Karpas-422 (cell line): ENCODE data around the gene ADARB1. TPM values are rescaled to one million over a fixed set of nuclear protein-coding genes. Genes with fewer than 3 reads are reported as not detected.

Experiments used
- DNase-seq: peaks from one replicate; pipeline ENCODE4 v3.0.0-alpha.2; 2015
- H2AFZ ChIP-seq: fragments of 200-600 bp; sonication (generic); 2 replicates; pipeline ENCODE4 v1.6.1; 2014; ENCODE audit warnings: antibody characterized with exemption, low read length, mixed read lengths
- H3K27ac ChIP-seq: fragments of 200-600 bp; sonication (generic); 2 replicates; pipeline ENCODE4 v1.5.1; 2014; ENCODE audit warnings: mild to moderate bottlenecking, low read length, moderate library complexity
- H3K27me3 ChIP-seq: fragments of 200-600 bp; sonication (generic); 2 replicates; pipeline ENCODE4 v1.6.1; 2014; ENCODE audit warnings: low read length, mixed read lengths
- H3K36me3 ChIP-seq: fragments of 200-600 bp; sonication (generic); 2 replicates; pipeline ENCODE4 v1.6.1; 2014; ENCODE audit warnings: low read length, mixed read lengths; ENCODE audit not compliant: insufficient read depth
- H3K4me1 ChIP-seq: fragments of 200-600 bp; sonication (generic); 2 replicates; pipeline ENCODE4 v1.6.1; 2014; ENCODE audit warnings: mild to moderate bottlenecking, low read length, mixed read lengths
- H3K4me2 ChIP-seq: fragments of 200-600 bp; sonication (generic); 2 replicates; pipeline ENCODE4 v1.6.1; 2014; ENCODE audit warnings: low read length, low read depth, mild to moderate bottlenecking; ENCODE audit not compliant: poor library complexity, severe bottlenecking
- H3K4me3 ChIP-seq: fragments of 200-600 bp; sonication (generic); 2 replicates; pipeline ENCODE4 v1.5.1; 2014; ENCODE audit warnings: mild to moderate bottlenecking, antibody characterized with exemption, low read length, mixed read lengths
- H3K79me2 ChIP-seq: fragments of 200-600 bp; sonication (generic); 2 replicates; pipeline ENCODE4 v1.6.1; 2014; ENCODE audit warnings: mild to moderate bottlenecking, low read length, mixed read lengths
- H3K9ac ChIP-seq: fragments of 200-600 bp; sonication (generic); 2 replicates; pipeline ENCODE4 v1.6.0; 2014; ENCODE audit warnings: low read length
- H3K9me2 ChIP-seq: fragments of 200-600 bp; sonication (generic), shearing (Covaris generic); replicated peaks from 2 replicates; pipeline ENCODE4 v1.6.0; 2014; ENCODE audit warnings: mild to moderate bottlenecking, low read length, moderate library complexity; ENCODE audit not compliant: insufficient read depth
- H3K9me3 ChIP-seq: fragments of 300-700, 200-600 bp; sonication (generic); 2 replicates; pipeline ENCODE4 v1.6.1; 2014; ENCODE audit warnings: low read length, mixed read lengths
- H4K20me1 ChIP-seq: fragments of 200-600 bp; sonication (generic); 2 replicates; pipeline ENCODE4 v1.6.1; 2014; ENCODE audit warnings: mild to moderate bottlenecking, antibody characterized with exemption, low read length, low read depth; ENCODE audit not compliant: insufficient read depth
- total RNA-seq: library from RNA; depleted of rRNA; stranded (reverse); fragments of >200 nt; shearing (Covaris generic); gene quantifications from 2 replicates; pipeline ENCODE4 v1.2.3, GENCODE V29; 2014; ENCODE audit warnings: low replicate concordance

ADARB1 gene
- total RNA-seq, 1 experiment from 2014 or later = 2.0 TPM

- H2AFZ ChIP-seq = no peak overlapping the region
- H3K4me2 ChIP-seq = no peak overlapping the region
- H3K9ac ChIP-seq = no peak overlapping the region
- no peaks in the 10 kb centered on the region for H3K27me3 ChIP-seq
- no peaks in the 10 kb centered on the region for H3K9me3 ChIP-seq
- no peak overlapping the region for H3K4me3 ChIP-seq
- peaks cover 8% of the 10 kb centered on the region; the same call in 1 of the 2 replicates for H4K20me1 ChIP-seq
- no peak overlapping the region for H3K27ac ChIP-seq
- peaks cover 12% of the 10 kb centered on the region for H3K4me1 ChIP-seq
- no peaks in the 10 kb centered on the region for H3K9me2 ChIP-seq
- H3K79me2 ChIP-seq = no peaks in the 10 kb centered on the region
- DNase-seq = no peak
- no peaks in the 10 kb centered on the region for H3K36me3 ChIP-seq
Observed at GRCh38 chr21:45087022-45087823, 12.8 kb downstream of the ADARB1 start.

GRCh38 chr21:45088116-45088515 lies 13.7 kb downstream of the ADARB1 start:
- DNase-seq = no peak
- H3K27ac ChIP-seq = no peak overlapping the region
- peaks cover 8% of the 10 kb centered on the region; the same call in 1 of the 2 replicates for H4K20me1 ChIP-seq
- H3K9me2 ChIP-seq = no peaks in the 10 kb centered on the region
- H3K36me3 ChIP-seq = no peaks in the 10 kb centered on the region
- H3K4me1 ChIP-seq = peaks cover 12% of the 10 kb centered on the region
- H2AFZ ChIP-seq = no peak overlapping the region
- no peaks in the 10 kb centered on the region for H3K9me3 ChIP-seq
- no peak overlapping the region for H3K4me2 ChIP-seq
- no peak overlapping the region for H3K4me3 ChIP-seq
- no peak overlapping the region for H3K9ac ChIP-seq
- H3K27me3 ChIP-seq = no peaks in the 10 kb centered on the region
- H3K79me2 ChIP-seq = no peaks in the 10 kb centered on the region

- Histone ChIP-seq H3K9ac (no peak overlapping the region), H4K20me1 (peaks cover 8% of the 10 kb centered on the region; the same call in 1 of the 2 replicates), H3K9me2 (no peaks in the 10 kb centered on the region), H3K4me3 (no peak overlapping the region), H3K36me3 (no peaks in the 10 kb centered on the region), H3K9me3 (no peaks in the 10 kb centered on the region), H3K27me3 (no peaks in the 10 kb centered on the region), H2AFZ (no peak overlapping the region), H3K4me2 (no peak overlapping the region), H3K27ac (no peak overlapping the region), H3K4me1 (peaks cover 12% of the 10 kb centered on the region), H3K79me2 (no peaks in the 10 kb centered on the region)
- no peak for DNase-seq
Observed at GRCh38 chr21:45088729-45089128, 14.3 kb downstream of the ADARB1 start.

- H3K79me2 ChIP-seq = no peaks in the 10 kb centered on the region
Observed at GRCh38 chr21:45089964-45090363, 15.6 kb downstream of the ADARB1 start.

GRCh38 chr21:45090966-45091365 lies 16.6 kb downstream of the ADARB1 start:
- H3K4me3 ChIP-seq = no peak overlapping the region
- peaks cover 12% of the 10 kb centered on the region for H3K4me1 ChIP-seq
- H3K4me2 ChIP-seq = no peak overlapping the region
- no peak overlapping the region for H3K27ac ChIP-seq
- H4K20me1 ChIP-seq = peaks cover 8% of the 10 kb centered on the region; the same call in 1 of the 2 replicates
- H3K9me3 ChIP-seq = no peaks in the 10 kb centered on the region
- H3K9ac ChIP-seq = no peak overlapping the region
- H2AFZ ChIP-seq = no peak overlapping the region
- no peaks in the 10 kb centered on the region for H3K36me3 ChIP-seq
- no peaks in the 10 kb centered on the region for H3K79me2 ChIP-seq
- H3K9me2 ChIP-seq = no peaks in the 10 kb centered on the region
- H3K27me3 ChIP-seq = no peaks in the 10 kb centered on the region
- DNase-seq = no peak

More at GRCh38 chr21:45089964-45090363, 15.6 kb downstream of the ADARB1 start:
- Histone ChIP-seq H3K4me3 (no peak overlapping the region), H4K20me1 (peaks cover 8% of the 10 kb centered on the region; the same call in 1 of the 2 replicates), H3K4me1 (peaks cover 12% of the 10 kb centered on the region), H3K4me2 (no peak overlapping the region), H3K9me2 (no peaks in the 10 kb centered on the region), H2AFZ (no peak overlapping the region), H3K36me3 (no peaks in the 10 kb centered on the region), H3K9me3 (no peaks in the 10 kb centered on the region), H3K27ac (no peak overlapping the region), H3K9ac (no peak overlapping the region), H3K27me3 (no peaks in the 10 kb centered on the region)
- DNase-seq = no peak

GRCh38 chr21:45091550-45092322 lies 17.4 kb downstream of the ADARB1 start:
- H3K79me2 ChIP-seq = no peaks in the 10 kb centered on the region
- peaks cover 8% of the 10 kb centered on the region; the same call in 1 of the 2 replicates for H4K20me1 ChIP-seq
- no peaks in the 10 kb centered on the region for H3K36me3 ChIP-seq
- H3K27me3 ChIP-seq = no peaks in the 10 kb centered on the region
- no peak overlapping the region for H2AFZ ChIP-seq
- no peak overlapping the region for H3K4me2 ChIP-seq
- no peaks in the 10 kb centered on the region for H3K9me2 ChIP-seq
- no peak for DNase-seq
- H3K9ac ChIP-seq = no peak overlapping the region
- no peaks in the 10 kb centered on the region for H3K9me3 ChIP-seq
- H3K4me3 ChIP-seq = no peak overlapping the region
- H3K4me1 ChIP-seq = peaks cover 12% of the 10 kb centered on the region
- H3K27ac ChIP-seq = no peak overlapping the region

GRCh38 chr21:45093035-45093532 lies 18.7 kb downstream of the ADARB1 start:
- H3K9me2 ChIP-seq = no peaks in the 10 kb centered on the region
- no peak overlapping the region for H3K9ac ChIP-seq
- no peak overlapping the region for H3K4me2 ChIP-seq
- H2AFZ ChIP-seq = no peak overlapping the region
- H3K79me2 ChIP-seq = no peaks in the 10 kb centered on the region
- no peak overlapping the region for H3K4me3 ChIP-seq
- peaks cover 12% of the 10 kb centered on the region for H3K4me1 ChIP-seq
- DNase-seq = no peak
- no peaks in the 10 kb centered on the region for H3K36me3 ChIP-seq
- H3K9me3 ChIP-seq = no peaks in the 10 kb centered on the region
- peaks cover 17% of the 10 kb centered on the region for H4K20me1 ChIP-seq
- H3K27ac ChIP-seq = no peak overlapping the region
- H3K27me3 ChIP-seq = no peaks in the 10 kb centered on the region

GRCh38 chr21:45094412-45094811 lies 20.0 kb downstream of the ADARB1 start:
- peaks cover 12% of the 10 kb centered on the region for H3K4me1 ChIP-seq
- H3K27me3 ChIP-seq = no peaks in the 10 kb centered on the region
- no peak overlapping the region for H3K4me3 ChIP-seq
- H3K9ac ChIP-seq = no peak overlapping the region
- H3K27ac ChIP-seq = no peak overlapping the region
- H2AFZ ChIP-seq = no peak overlapping the region
- H3K36me3 ChIP-seq = no peaks in the 10 kb centered on the region
- no peak overlapping the region for H3K4me2 ChIP-seq
- no peaks in the 10 kb centered on the region for H3K9me3 ChIP-seq
- no peak for DNase-seq
- H3K79me2 ChIP-seq = no peaks in the 10 kb centered on the region
- H4K20me1 ChIP-seq = peaks cover 25% of the 10 kb centered on the region
- H3K9me2 ChIP-seq = no peaks in the 10 kb centered on the region
